HepG2 (cell line): ENCODE results near the gene KATNB1. TPM values are rescaled to one million over a fixed set of nuclear protein-coding genes. Genes with fewer than 3 reads are reported as not detected.

Experiments used
- ADNP ChIP-seq: sonication (generic); formaldehyde crosslinking; IDR thresholded peaks from 2 replicates; pipeline ENCODE4 v1.4.0; 2020; ENCODE audit warnings: missing genetic modification reagents
- DMAP1 ChIP-seq: IDR thresholded peaks from 2 replicates; pipeline ENCODE4 v1.6.1; 2016
- DPF2 ChIP-seq: sonication (generic); formaldehyde crosslinking; IDR thresholded peaks from 2 replicates; pipeline ENCODE4 v1.4.0; 2020; ENCODE audit warnings: mild to moderate bottlenecking, low read depth, missing genetic modification reagents, borderline replicate concordance
- GATA4 ChIP-seq: sonication (generic); IDR thresholded peaks from 2 replicates; pipeline ENCODE4 v1.6.1; 2016; ENCODE audit warnings: antibody characterized with exemption, low read depth, borderline replicate concordance
- HNRNPUL1 ChIP-seq: fragments of 200-400 bp; formaldehyde crosslinking; IDR thresholded peaks from 2 replicates; pipeline ENCODE4 v1.6.1; 2017; ENCODE audit warnings: low read depth, mild to moderate bottlenecking, low read length, moderate library complexity
- KDM1A ChIP-seq: IDR thresholded peaks from 2 replicates; pipeline ENCODE4 v1.6.1; 2016; ENCODE audit warnings: missing compliant biosample characterization
- PHB2 ChIP-seq: fragments of 450-650 bp; IDR thresholded peaks from 2 replicates; pipeline ENCODE4 v1.6.1; 2018; ENCODE audit not compliant: partially characterized antibody
- SP1 ChIP-seq, 2 experiments: fragments of 450-650 bp in 1 of 2; sonication (generic) in 1 of 2; formaldehyde crosslinking in 1 of 2; IDR thresholded peaks; 2 replicates each; pipeline versions ENCODE4 v1.4.0 to v1.6.1; 2016 to 2020; ENCODE audit warnings: missing genetic modification reagents in 1 of 2
- SP5 ChIP-seq: IDR thresholded peaks from 2 replicates; pipeline ENCODE4 v1.6.1; 2016; ENCODE audit warnings: low read depth, borderline replicate concordance
- ZFY ChIP-seq: sonication (generic); formaldehyde crosslinking; IDR thresholded peaks from 2 replicates; pipeline ENCODE4 v1.4.0; 2020; ENCODE audit warnings: missing genetic modification reagents
- ZKSCAN1 ChIP-seq: fragments of 150-350 bp; IDR thresholded peaks from 2 replicates; pipeline ENCODE4 v1.6.1; 2014; ENCODE audit warnings: low read length
- ZNF20 ChIP-seq: sonication (generic); formaldehyde crosslinking; IDR thresholded peaks from 2 replicates; pipeline ENCODE4 v1.4.0; 2020; ENCODE audit warnings: mild to moderate bottlenecking, moderate library complexity, missing genetic modification reagents
- ZNF251 ChIP-seq: sonication (generic); formaldehyde crosslinking; IDR thresholded peaks from 2 replicates; pipeline ENCODE4 v1.9.0; 2021; ENCODE audit warnings: mild to moderate bottlenecking, missing genetic modification reagents
- ZNF329 ChIP-seq: sonication (generic); formaldehyde crosslinking; IDR thresholded peaks from 2 replicates; pipeline ENCODE4 v1.9.0; 2021; ENCODE audit warnings: low read depth, mild to moderate bottlenecking, missing genetic modification reagents
- ZNF567 ChIP-seq: sonication (generic); formaldehyde crosslinking; IDR thresholded peaks from 2 replicates; pipeline ENCODE4 v1.8.1; 2023; ENCODE audit warnings: mild to moderate bottlenecking, missing genetic modification reagents, borderline replicate concordance
- ZNF660 ChIP-seq: sonication (generic); formaldehyde crosslinking; IDR thresholded peaks from 2 replicates; pipeline ENCODE4 v1.5.1; 2020; ENCODE audit warnings: mild to moderate bottlenecking, low read depth, missing genetic modification reagents, borderline replicate concordance
- ZNF883 ChIP-seq: sonication (generic); formaldehyde crosslinking; IDR thresholded peaks from 2 replicates; pipeline ENCODE4 v1.5.1; 2020; ENCODE audit warnings: mild to moderate bottlenecking, missing genetic modification reagents; ENCODE audit errors: not compliant biosample characterization
- polyA plus RNA-seq, 8 experiments: library from polyadenylated mRNA; depleted of rRNA in 3 of 8; stranded (reverse) in 7 of 8; unstranded in 1 of 8; fragments of >200 nt; fragmentation: Illumina TruSeq in 4 of 8; extraction: Trizol in 4 of 8; gene quantifications; 2 replicates each; pipeline versions ENCODE4 v1.2.1 to v1.2.3, GENCODE V29; 2011 to 2016; ENCODE audit warnings: low read depth in 4 of 8, missing spikeins in 1 of 8, mixed read lengths in 1 of 8; ENCODE audit not compliant: insufficient read depth in 1 of 8
- total RNA-seq, 5 experiments: library from RNA; depleted of rRNA; stranded (reverse); fragments of >200 nt; fragmentation: Illumina TruSeq; extraction: Trizol; gene quantifications; 2 replicates each; pipeline ENCODE4 v1.2.3, GENCODE V29; 2016; ENCODE audit warnings: low read depth in 1 of 5
- TF ChIP-seq, protein P1 (sequence below): sonication (generic); formaldehyde crosslinking; IDR thresholded peaks from 2 replicates; pipeline ENCODE4 v1.4.0; 2020; ENCODE audit warnings: missing genetic modification reagents
- TF ChIP-seq, protein P2 (sequence below): sonication (generic); formaldehyde crosslinking; IDR thresholded peaks from 2 replicates; pipeline ENCODE4 v1.4.0; 2020; ENCODE audit warnings: mild to moderate bottlenecking, missing genetic modification reagents
- TF ChIP-seq, protein P3 (sequence below): sonication (generic); formaldehyde crosslinking; IDR thresholded peaks from 2 replicates; pipeline ENCODE4 v1.4.0; 2020; ENCODE audit warnings: mild to moderate bottlenecking, missing genetic modification reagents

The KATNB1 gene
- total and polyA plus RNA-seq, 2 of the 13 experiments (the other 11 are each of a cell fraction or from before 2014, with no cell fraction given): 31.5 to 43.5 TPM

DNA sequence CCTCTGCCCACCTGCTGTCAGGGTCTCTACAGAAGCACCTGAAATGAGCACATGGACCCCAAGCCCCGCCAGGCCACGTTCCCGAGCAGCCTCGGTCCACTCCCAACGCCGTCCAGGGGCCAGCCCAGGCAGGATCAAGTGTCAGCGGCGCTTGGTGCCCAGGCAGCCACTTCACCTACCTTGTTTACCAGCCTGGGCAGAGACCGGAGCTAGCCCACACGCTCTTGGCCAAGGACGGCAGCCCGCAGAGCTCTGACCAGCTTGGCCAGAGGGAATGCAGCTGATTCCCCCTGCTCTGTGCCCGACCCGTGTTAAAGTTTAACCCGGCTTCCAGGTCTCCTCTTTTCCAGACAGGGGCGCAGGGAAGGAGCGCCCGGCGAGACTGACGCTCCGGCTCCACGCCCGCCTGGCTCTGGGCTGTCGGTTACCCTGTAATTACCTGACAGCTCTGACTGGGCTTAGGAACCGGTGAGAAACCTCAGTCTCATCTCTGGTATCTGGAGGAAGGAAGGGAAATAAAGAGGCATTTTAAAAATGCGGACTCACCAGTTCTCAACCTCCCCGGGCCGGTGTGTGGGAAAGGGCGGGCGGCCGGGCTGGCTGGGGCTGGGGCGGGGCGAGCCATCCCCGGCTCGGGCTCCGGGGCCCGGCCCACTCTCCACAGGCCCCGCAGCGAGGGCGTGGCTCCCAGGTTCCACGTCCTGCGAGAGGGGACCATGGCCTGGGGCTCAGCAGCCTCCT lies 62.1 kb downstream of the KATNB1 start (continued):
- TF ChIP-seq ZNF567: no peak
- no peak for TF ChIP-seq ZNF251 (CRISPR knock-in tag)
- no peak for TF ChIP-seq KDM1A (CRISPR knock-in tag)
- TF ChIP-seq, protein P1, sequence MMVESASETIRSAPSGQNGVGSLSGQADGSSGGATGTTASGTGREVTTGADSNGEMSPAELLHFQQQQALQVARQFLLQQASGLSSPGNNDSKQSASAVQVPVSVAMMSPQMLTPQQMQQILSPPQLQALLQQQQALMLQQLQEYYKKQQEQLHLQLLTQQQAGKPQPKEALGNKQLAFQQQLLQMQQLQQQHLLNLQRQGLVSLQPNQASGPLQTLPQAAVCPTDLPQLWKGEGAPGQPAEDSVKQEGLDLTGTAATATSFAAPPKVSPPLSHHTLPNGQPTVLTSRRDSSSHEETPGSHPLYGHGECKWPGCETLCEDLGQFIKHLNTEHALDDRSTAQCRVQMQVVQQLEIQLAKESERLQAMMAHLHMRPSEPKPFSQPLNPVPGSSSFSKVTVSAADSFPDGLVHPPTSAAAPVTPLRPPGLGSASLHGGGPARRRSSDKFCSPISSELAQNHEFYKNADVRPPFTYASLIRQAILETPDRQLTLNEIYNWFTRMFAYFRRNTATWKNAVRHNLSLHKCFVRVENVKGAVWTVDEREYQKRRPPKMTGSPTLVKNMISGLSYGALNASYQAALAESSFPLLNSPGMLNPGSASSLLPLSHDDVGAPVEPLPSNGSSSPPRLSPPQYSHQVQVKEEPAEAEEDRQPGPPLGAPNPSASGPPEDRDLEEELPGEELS (CRISPR knock-in tag): peak; percentile 46
- peak; percentile 44; the same call in 1 of the 2 replicates for TF ChIP-seq GATA4
- peak; percentile 36 for TF ChIP-seq ZNF883 (CRISPR knock-in tag)
- TF ChIP-seq ZNF20 (CRISPR knock-in tag): no peak
- TF ChIP-seq ZNF660 (CRISPR knock-in tag): no peak
- no peak for TF ChIP-seq ZKSCAN1
- TF ChIP-seq, protein P2, sequence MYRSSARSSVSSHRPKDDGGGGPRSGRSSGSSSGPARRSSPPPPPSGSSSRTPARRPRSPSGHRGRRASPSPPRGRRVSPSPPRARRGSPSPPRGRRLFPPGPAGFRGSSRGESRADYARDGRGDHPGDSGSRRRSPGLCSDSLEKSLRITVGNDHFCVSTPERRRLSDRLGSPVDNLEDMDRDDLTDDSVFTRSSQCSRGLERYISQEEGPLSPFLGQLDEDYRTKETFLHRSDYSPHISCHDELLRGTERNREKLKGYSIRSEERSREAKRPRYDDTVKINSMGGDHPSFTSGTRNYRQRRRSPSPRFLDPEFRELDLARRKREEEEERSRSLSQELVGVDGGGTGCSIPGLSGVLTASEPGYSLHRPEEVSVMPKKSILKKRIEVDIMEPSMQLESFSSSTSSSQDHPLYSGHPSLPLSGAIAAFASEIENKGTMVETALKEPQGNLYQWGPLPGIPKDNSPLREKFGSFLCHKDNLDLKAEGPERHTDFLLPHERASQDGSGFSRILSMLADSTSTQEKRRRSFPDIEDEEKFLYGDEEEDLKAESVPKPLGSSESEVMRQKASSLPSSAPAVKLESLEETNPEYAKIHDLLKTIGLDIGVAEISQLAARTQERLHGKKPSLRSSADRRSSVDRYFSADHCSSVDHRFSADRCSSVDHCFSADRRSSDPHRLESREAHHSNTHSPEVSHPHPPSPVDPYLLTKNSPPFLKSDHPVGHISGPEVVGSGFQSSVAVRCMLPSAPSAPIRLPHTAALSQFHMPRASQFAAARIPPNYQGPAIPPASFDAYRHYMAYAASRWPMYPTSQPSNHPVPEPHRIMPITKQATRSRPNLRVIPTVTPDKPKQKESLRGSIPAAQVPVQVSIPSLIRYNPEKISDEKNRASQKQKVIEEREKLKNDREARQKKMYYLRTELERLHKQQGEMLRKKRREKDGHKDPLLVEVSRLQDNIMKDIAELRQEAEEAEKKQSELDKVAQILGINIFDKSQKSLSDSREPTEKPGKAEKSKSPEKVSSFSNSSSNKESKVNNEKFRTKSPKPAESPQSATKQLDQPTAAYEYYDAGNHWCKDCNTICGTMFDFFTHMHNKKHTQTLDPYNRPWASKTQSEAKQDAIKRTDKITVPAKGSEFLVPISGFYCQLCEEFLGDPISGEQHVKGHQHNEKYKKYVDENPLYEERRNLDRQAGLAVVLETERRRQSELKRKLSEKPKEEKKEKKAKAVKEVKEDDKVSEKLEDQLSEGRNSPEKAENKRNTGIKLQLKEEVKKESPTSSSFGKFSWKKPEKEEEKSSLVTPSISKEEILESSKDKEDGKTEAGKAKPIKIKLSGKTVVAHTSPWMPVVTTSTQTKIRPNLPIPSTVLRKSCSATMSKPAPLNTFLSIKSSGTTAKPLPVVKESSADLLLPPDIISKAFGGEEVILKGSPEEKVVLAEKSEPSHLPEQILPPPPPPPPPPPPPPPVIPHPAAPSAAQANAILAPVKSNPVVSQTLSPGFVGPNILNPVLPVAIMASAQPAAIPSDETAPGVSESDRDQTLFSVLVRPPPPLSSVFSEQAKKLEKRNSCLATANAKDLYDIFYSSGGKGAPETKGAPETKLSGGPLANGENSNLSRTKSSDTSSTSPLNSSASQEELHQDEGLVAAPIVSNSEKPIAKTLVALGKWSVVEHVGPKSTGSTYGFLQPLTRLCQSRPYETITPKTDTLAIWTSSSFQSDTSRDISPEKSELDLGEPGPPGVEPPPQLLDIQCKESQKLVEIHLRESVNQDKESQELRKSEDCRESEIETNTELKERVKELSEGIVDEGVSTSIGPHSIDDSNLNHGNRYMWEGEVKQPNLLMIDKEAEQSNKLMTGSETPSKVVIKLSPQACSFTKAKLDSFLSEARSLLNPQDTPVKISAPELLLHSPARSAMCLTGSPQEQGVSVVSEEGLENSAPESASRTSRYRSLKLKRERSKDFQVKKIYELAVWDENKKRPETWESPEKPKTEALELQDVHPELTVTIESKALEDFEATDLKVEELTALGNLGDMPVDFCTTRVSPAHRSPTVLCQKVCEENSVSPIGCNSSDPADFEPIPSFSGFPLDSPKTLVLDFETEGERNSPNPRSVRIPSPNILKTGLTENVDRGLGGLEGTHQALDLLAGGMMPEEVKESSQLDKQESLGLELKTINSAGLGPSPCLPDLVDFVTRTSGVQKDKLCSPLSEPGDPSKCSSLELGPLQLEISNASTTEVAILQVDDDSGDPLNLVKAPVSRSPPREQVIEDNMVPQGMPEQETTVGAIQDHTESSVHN (CRISPR knock-in tag): peak; percentile 71; the same call in 1 of the 2 replicates
- peak; percentile 90; the same call in 1 of the 2 replicates for TF ChIP-seq HNRNPUL1
- TF ChIP-seq, protein P3, sequence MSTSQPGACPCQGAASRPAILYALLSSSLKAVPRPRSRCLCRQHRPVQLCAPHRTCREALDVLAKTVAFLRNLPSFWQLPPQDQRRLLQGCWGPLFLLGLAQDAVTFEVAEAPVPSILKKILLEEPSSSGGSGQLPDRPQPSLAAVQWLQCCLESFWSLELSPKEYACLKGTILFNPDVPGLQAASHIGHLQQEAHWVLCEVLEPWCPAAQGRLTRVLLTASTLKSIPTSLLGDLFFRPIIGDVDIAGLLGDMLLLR (CRISPR knock-in tag): no peak
- no peak for TF ChIP-seq ZFY (CRISPR knock-in tag)
- TF ChIP-seq ZNF329: peak; percentile 42; the same call in 1 of the 2 replicates
- TF ChIP-seq DMAP1: peak; percentile 59
- TF ChIP-seq SP5 (CRISPR knock-in tag): 0 out of 2 replicates have a peak, but pooled peaks have one; percentile 22
- TF ChIP-seq ADNP (CRISPR knock-in tag): no peak
- no peak for TF ChIP-seq SP1 (IDR thresholded peaks at IDR 0.05)
- no peak for TF ChIP-seq SP1 (CRISPR knock-in tag; IDR thresholded peaks at IDR 0.05)
- TF ChIP-seq DPF2 (CRISPR knock-in tag): 0 out of 2 replicates have a peak, but pooled peaks have one; percentile 27
- TF ChIP-seq PHB2: no peak
